ENCODE results near the gene HSCB.
"Not testable (repeated sequence)": the region's sequence is repeated elsewhere in the genome, so short reads cannot be mapped to it uniquely, and the experiment has no call there.

Gene HSCB

DNA sequence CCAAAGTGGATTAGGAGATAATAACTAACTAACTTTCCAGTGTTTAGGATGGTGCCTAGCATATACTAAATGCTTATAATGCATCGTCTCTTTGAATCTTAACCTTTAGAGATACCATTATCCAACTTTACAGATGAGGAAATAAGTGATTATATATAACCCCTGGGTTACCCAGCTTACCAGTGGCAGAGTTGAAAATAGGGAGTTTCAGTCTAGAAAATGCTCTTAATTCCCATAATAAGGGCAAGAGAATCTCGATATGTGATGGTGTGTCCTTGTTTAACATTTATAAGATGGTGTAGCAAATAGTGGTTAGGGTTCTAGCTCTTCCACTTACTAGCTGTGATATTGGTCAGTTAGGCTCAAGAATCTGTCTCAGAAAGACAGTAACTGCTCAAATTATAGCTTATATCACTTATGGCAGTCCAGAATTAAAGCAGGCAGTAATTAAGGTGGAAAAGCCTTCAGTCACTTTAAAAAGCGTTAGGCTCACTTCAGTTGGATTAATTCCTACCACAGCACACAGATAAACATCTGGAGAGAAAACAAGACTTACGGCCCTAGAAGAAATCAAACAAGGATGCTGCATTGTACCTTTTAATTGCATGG, 52.2 kb downstream of the HSCB start:
- peaks cover 21% of the 10 kb centered on the region for H3K36me3 Mint-ChIP-seq
- peaks cover 79% of the 10 kb centered on the region for H3K4me1 Mint-ChIP-seq
- peak overlapping the region; percentile 62 for H3K27ac Mint-ChIP-seq
- no peaks in the 10 kb centered on the region for H3K9me3 Mint-ChIP-seq
- H3K4me3 Mint-ChIP-seq: peak overlapping the region; percentile 47
- no peaks in the 10 kb centered on the region for H3K27me3 Mint-ChIP-seq

DNA sequence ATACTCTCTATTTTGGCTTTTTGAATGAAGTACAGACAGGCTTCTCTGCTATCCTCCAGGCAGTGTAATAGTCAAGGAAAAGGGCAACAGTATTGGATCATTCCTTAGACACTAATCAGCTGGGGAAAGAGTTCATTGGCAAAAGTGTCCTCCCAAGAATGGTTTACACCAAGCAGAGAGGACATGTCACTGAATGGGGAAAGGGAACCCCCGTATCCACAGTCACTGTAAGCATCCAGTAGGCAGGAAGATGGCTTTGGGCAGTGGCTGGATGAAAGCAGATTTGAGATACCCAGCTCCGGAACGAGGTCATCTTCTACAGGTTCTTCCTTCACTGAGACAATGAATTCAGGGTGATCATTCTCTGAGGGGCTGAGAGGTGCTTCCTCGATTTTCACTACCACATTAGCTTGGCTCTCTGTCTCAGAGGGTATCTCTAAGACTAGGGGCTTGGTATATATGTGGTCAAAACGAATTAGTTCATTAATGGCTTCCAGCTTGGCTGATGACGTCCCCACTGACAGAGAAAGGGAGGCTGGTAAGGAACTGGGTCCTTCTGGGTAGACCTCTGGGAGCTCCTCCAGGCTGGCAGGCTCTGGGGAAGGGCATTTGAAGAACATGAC, 53.3 kb downstream of the HSCB start:
- H3K4me3 Mint-ChIP-seq: no peak overlapping the region
- peaks cover 77% of the 10 kb centered on the region for H3K4me1 Mint-ChIP-seq
- H3K27ac Mint-ChIP-seq: peak overlapping the region; percentile 44
- no peaks in the 10 kb centered on the region for H3K27me3 Mint-ChIP-seq
- H3K9me3 Mint-ChIP-seq: no peaks in the 10 kb centered on the region
- peaks cover 24% of the 10 kb centered on the region for H3K36me3 Mint-ChIP-seq

DNA sequence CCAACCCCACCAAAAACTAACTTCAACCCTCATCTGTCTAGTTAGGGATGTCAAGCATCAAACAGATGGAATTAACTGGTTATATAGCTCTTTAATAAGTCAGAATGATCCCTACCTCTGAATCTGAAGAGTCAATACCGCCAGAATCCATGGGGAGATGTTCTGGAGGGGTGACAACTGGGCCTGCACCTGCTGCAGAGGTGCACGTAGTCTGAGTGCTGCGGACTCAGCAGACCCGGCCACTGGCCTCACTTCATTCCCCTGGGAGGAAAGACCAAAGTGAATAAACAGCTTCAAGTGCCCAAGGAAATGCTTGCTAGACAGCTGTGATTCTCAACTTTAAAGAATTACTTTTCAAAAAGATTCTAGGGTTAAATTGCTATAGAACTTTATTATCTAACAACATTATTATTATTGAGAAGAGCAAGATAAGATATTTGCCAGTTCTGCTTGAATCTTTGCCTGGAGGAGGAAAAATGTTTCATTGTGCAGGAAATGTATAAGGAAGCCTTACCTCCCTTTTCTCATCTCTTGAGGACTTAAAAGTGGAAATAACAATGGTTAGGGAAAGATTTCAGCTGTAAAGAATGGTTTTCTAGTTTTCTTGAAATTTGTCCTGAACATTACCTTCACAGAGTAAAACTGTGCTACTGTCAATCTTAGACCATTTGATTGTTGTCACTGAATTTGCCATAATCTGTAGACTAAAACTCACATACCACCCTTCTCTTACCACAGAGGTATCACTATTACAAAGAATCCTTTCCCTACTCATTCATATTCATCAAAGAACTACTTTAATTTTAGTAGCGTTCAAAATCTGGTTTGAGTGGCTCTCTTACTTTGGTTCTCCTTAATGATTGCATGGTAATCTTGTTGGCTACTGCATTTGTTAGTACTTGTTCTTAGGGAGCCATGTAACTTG, 54.4 kb downstream of the HSCB start:
- no peaks in the 10 kb centered on the region for H3K9me3 Mint-ChIP-seq
- no peaks in the 10 kb centered on the region for H3K27me3 Mint-ChIP-seq
- peak overlapping the region; percentile 66 for H3K27ac Mint-ChIP-seq
- H3K4me1 Mint-ChIP-seq: peaks cover 67% of the 10 kb centered on the region
- H3K36me3 Mint-ChIP-seq: peaks cover 24% of the 10 kb centered on the region
- peak overlapping the region; percentile 93 for H3K4me3 Mint-ChIP-seq

DNA sequence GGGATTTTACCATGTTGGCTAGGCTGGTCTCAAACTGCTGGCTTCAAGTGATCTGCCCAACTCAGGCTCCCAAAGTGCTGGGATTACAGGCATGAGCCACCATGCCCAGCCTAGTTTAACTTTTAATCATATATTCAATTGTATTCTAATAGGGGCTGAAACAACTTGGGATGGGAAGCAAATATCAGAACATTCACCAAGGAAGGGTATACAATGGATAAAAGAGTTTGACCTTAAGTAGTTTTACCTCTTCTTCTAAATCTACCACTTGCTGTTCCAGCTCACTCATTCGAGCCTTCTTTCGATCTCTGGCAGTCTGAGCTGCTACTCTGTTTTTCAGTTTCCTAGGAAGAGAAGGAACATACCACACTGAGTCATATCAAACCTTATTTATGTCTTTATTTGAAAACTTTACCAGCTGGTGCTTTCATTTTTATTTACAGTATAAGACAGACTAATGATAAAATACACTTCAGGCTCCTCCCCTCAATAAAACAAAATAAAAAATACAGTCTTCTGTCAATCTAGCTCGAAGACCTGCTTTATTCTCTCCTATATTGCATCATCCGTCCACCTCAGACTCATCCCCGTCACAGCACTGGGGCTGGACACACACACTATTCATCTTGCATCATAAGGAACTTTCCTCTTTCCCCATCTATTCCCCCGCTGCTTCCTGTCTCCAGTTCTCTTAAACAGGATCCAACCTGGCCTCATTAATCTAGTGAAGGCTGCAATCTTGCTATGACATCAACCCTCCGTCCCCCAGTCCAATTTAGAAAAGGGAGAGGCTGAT, 57.2 kb downstream of the HSCB start:
- Mint-ChIP-seq H3K36me3 (peaks cover 21% of the 10 kb centered on the region), H3K27me3 (no peaks in the 10 kb centered on the region)

DNA sequence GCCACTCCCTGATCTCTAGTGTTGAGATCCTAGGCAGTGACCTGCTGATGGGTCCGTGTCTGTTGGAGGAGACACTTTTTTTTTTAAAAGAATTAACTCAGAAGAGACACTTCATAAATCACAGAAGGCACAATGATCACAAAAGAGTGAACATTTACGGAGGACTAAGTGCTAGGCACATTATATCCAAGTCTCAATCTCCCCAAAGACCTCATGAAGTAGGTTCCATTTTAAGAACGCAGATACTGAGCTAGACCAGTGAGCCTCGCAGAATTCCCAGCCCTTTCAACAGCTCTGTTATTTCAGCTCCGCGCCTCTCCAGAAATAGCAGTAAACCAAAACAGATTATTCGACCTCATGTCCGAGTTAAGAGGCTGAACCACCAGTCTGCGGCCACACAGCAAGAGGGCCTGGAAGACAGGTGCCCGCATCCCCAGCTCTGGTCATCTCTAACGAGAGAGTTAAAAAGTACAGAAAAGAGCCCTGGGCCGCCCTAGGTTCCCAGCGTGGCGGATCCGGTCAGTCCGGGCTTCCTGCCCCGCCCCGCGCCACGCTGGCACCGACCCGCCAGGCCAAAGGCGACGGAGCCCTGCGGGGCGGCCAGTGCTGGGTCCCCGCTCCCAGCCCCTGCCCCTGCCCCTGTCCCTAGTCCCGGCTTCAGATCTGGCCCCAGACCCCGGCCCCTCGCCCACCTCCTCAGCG, 57.9 kb downstream of the HSCB start:
- H3K4me1 Mint-ChIP-seq: peaks cover 59% of the 10 kb centered on the region
- peak overlapping the region; percentile 94 for H3K27ac Mint-ChIP-seq
- H3K9me3 Mint-ChIP-seq: no peaks in the 10 kb centered on the region
- peak overlapping the region; percentile 93 for H3K4me3 Mint-ChIP-seq
- H3K36me3 Mint-ChIP-seq: peaks cover 17% of the 10 kb centered on the region
- H3K27me3 Mint-ChIP-seq: no peaks in the 10 kb centered on the region

More for the DNA sequence above, 57.2 kb downstream of the HSCB start:
- Mint-ChIP-seq H3K27ac (peak overlapping the region; percentile 94), H3K4me1 (peaks cover 63% of the 10 kb centered on the region), H3K4me3 (peak overlapping the region; percentile 93), H3K9me3 (no peaks in the 10 kb centered on the region)

DNA sequence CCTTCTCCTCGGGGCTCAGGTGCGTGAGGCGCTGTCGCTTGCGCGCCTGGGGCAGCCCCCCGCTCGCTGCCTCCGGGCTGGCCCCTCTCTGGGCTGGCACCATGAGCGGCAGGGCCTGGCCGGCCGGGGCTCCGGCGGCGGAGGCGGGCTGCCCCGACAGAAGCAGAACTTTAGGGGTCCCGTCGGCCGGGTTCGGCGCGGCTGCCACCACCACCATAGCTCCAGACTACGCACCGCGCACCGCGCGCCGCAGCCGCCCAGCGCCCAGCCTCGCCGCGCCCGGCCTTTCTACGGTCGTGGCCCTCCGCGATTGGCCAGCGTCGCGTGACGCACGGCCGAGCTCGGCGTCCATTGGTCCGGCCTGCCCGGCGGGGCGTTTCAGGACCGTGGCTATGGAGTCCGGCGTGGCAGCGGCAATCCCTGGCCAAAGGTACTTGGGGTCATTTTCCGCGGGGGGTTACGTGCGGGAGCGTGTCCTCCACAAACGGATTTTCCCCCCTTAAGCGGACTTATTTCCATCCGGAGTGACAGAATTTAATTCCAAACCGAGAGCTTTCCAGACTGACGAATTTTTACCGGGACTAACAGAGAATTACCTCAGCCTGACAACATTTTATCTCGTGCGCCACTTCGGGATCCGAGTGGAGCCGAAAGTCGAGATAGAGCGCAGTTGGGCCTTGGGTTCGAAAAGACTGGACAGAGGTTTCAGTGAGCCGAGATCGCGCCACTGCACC, 58.6 kb downstream of the HSCB start, which contains the start of gene XBP1:
XBP1 (minus strand) TSS at position 262 of the 734 bp plus-strand sequence.
- peaks cover 53% of the 10 kb centered on the region for H3K4me1 Mint-ChIP-seq
- no peaks in the 10 kb centered on the region for H3K9me3 Mint-ChIP-seq
- peak within 1 kb of the TSS; percentile 99 for H3K27ac Mint-ChIP-seq
- no peaks in the 10 kb centered on the region for H3K27me3 Mint-ChIP-seq
- peaks cover 17% of the 10 kb centered on the region for H3K36me3 Mint-ChIP-seq
- H3K4me3 Mint-ChIP-seq: peak within 1 kb of the TSS; percentile 93

DNA sequence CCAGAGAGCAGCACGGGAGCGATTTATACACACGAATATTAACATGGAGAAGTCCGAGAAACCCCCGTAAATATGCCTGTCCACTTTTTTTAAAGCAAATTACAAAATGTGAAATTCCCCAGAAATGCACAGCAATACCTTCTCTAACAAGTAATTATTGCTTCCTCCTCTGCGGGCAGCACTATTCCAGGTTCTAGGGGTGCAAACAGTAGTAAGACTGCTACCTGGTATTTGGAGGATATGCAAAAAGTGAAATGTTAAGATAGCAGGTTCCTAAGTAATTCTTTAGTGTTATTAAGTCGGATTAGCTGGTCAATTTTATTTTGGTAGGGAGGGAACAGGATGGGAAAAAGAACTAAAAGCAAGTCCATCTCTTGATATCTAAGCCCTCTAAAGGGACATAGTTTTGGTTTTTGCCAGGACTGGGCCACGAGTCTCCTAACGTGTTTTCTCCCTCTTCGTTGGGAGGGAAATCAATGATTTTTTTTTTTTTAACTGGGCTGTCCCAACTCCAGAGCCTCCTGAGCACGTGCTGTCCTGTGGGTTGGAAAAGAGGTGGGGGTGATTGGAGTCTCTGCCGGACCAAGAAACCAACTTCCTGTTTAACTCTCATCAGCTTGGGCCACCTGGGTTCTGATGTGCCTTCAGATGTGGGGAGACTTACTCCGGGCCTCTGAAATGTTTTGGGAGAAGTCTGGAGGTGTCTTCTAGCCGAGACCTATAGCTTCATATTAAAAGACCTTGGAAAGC, 60.2 kb downstream of the HSCB start:
- H3K27me3 Mint-ChIP-seq: no peaks in the 10 kb centered on the region
- H3K4me3 Mint-ChIP-seq: peak overlapping the region; percentile 84
- H3K4me1 Mint-ChIP-seq: peaks cover 49% of the 10 kb centered on the region
- H3K36me3 Mint-ChIP-seq: peaks cover 12% of the 10 kb centered on the region
- H3K9me3 Mint-ChIP-seq: no peaks in the 10 kb centered on the region
- H3K27ac Mint-ChIP-seq: peak overlapping the region; percentile 83

DNA sequence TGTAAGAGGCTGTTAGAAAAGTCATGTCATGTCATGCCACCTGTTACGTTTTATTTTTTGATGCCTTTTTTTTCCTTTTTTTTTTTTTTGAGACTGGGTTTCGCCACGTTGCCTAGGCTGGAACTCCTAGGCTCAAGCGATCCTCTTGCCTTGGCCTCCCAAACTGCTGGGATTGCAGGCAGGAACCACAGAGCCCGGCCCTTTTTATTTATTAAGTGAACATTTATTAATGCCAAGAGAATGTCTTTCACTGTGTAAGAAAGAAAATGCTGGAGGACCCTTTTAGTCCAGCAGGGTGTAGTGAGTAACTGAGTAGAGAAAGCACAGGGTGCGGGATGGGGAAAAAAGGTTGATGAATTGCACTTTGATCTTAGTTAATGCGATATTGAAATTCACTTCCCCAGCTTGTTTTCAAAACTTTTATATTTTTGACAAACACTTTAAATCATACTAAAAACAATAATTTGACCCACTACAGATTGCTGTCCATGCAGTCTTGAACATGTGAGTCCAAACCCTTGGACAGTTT, 60.8 kb downstream of the HSCB start:
- Mint-ChIP-seq H3K27ac (peak overlapping the region; percentile 83), H3K36me3 (peaks cover 12% of the 10 kb centered on the region), H3K4me1 (peaks cover 46% of the 10 kb centered on the region), H3K9me3 (no peaks in the 10 kb centered on the region), H3K4me3 (peak overlapping the region; percentile 84), H3K27me3 (no peaks in the 10 kb centered on the region)

DNA sequence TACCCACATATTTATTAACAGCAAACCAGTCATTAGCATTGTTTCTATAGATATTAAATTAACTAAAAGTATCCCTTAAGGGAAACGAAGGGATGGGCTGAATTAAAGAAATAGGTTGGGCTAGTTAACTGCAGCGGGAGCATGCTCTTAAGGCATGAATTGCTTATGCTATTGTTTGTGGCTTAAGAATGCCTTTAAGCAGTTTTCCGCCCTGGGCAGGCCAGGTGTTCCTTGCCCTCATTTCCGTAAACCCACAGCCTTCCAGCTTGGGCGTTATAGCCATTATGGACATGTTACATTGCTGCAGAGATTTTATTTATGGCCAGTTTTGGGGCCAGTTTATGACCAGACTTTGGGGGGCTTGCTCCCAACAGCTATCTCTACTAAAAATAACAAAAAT, 63.6 kb downstream of the HSCB start:
- not testable (repeated sequence) for H3K27me3 Mint-ChIP-seq, H3K36me3 Mint-ChIP-seq, H3K4me3 Mint-ChIP-seq, H3K9me3 Mint-ChIP-seq, H3K27ac Mint-ChIP-seq
- peaks cover 53% of the 10 kb centered on the region for H3K4me1 Mint-ChIP-seq
